GM23338 (cell line): ENCODE results near the gene LRRC3C. TPM values are rescaled to one million over a fixed set of nuclear protein-coding genes. Genes with fewer than 3 reads are reported as not detected.
A peak's percentile ranks its signal among the peaks of the same experiment; 100 is the strongest.

Experiments used
- ATAC-seq: fragments of 200-7000 bp; cut with Tn5 transposase; 3 replicates; pipeline ENCODE4 v1.9.1; 2020
- DNase-seq: peaks from one replicate; pipeline ENCODE4 v3.0.0-alpha.2; 2015; ENCODE audit warnings: low spot score
- H2AFZ ChIP-seq: fragments of 200-600 bp; sonication (generic); 2 replicates; pipeline ENCODE4 v1.8.0; 2016; ENCODE audit warnings: antibody characterized with exemption, mild to moderate bottlenecking, moderate library complexity
- H3F3A ChIP-seq: fragments of 200-600 bp; sonication (generic); replicated peaks from 2 replicates; pipeline ENCODE4 v1.8.0; 2017; ENCODE audit warnings: antibody characterized with exemption, mixed run types, low read depth
- H3K27ac ChIP-seq: fragments of 200-600 bp; sonication (generic); 2 replicates; pipeline ENCODE4 v1.6.1; 2016; ENCODE audit warnings: low read depth
- H3K27me3 ChIP-seq: fragments of 200-600 bp; sonication (generic); 2 replicates; pipeline ENCODE4 v1.8.0; 2016; ENCODE audit warnings: mild to moderate bottlenecking, mixed run types, moderate library complexity; ENCODE audit not compliant: insufficient read depth
- H3K36me3 ChIP-seq: fragments of 200-600 bp; sonication (generic); 2 replicates; pipeline ENCODE4 v1.8.0; 2016; ENCODE audit warnings: mild to moderate bottlenecking; ENCODE audit not compliant: insufficient read depth
- H3K4me1 ChIP-seq: fragments of 200-600 bp; sonication (generic); 2 replicates; pipeline ENCODE4 v1.8.0; 2016; ENCODE audit warnings: mild to moderate bottlenecking, moderate library complexity; ENCODE audit not compliant: insufficient read depth
- H3K4me2 ChIP-seq: fragments of 200-600 bp; sonication (generic); 2 replicates; pipeline ENCODE4 v1.7.1; 2017; ENCODE audit warnings: mixed run types
- H3K4me3 ChIP-seq: fragments of 200-600 bp; sonication (generic); 2 replicates; pipeline ENCODE4 v1.6.1; 2016; ENCODE audit warnings: mixed run types
- H3K79me2 ChIP-seq: fragments of 200-600 bp; sonication (generic); replicated peaks from 2 replicates; pipeline ENCODE4 v1.8.0; 2017; ENCODE audit warnings: mild to moderate bottlenecking; ENCODE audit not compliant: insufficient read depth
- H3K9me2 ChIP-seq: fragments of 200-600 bp; sonication (generic); 2 replicates; pipeline ENCODE4 v1.8.0; 2017; ENCODE audit not compliant: insufficient read depth
- H4K20me1 ChIP-seq: fragments of 200-600 bp; sonication (generic); replicated peaks from 2 replicates; pipeline ENCODE4 v1.8.0; 2017; ENCODE audit warnings: mild to moderate bottlenecking; ENCODE audit not compliant: insufficient read depth
- H3K27ac Mint-ChIP-seq: 2 replicates; pipeline ENCODE4 v1.8.0; 2020; ENCODE audit warnings: inconsistent platforms, mild to moderate bottlenecking, moderate library complexity, mixed read lengths
- H3K27me3 Mint-ChIP-seq: 3 replicates; pipeline ENCODE4 v1.8.0; 2022; ENCODE audit warnings: low read depth, mild to moderate bottlenecking, moderate library complexity, mixed read lengths, inconsistent platforms; ENCODE audit not compliant: insufficient read depth, poor library complexity
- H3K36me3 Mint-ChIP-seq: 3 replicates; pipeline ENCODE4 v1.8.0; 2021; ENCODE audit warnings: low read depth, mild to moderate bottlenecking, inconsistent platforms, moderate library complexity, mixed read lengths
- H3K4me1 Mint-ChIP-seq: 3 replicates; pipeline ENCODE4 v1.8.0; 2020; ENCODE audit warnings: mild to moderate bottlenecking, inconsistent platforms, mixed read lengths
- H3K4me3 Mint-ChIP-seq: 3 replicates; pipeline ENCODE4 v1.8.0; 2021; ENCODE audit warnings: moderate library complexity, mild to moderate bottlenecking, inconsistent platforms, mixed read lengths
- H3K9me3 Mint-ChIP-seq: 3 replicates; pipeline ENCODE4 v1.8.0; 2020; ENCODE audit warnings: moderate library complexity, mild to moderate bottlenecking, inconsistent platforms, mixed read lengths
- CREB1 ChIP-seq: fragments of 250-450 bp; sonication (Bioruptor Pico); IDR thresholded peaks from 2 replicates; pipeline ENCODE4 v1.5.0; 2020; ENCODE audit warnings: low read depth, mild to moderate bottlenecking, moderate library complexity
- EZH2 ChIP-seq: fragments of 200-600 bp; sonication (generic); IDR thresholded peaks from one replicate; pipeline ENCODE4 v1.8.0; 2017; ENCODE audit warnings: antibody characterized with exemption, mild to moderate bottlenecking, low read depth; ENCODE audit not compliant: unreplicated experiment
- NANOG ChIP-seq: IDR thresholded peaks from 2 replicates; pipeline ENCODE4 v1.6.1; 2016; ENCODE audit warnings: antibody characterized with exemption, borderline replicate concordance
- STAT1 ChIP-seq: IDR thresholded peaks from one replicate; pipeline ENCODE4 v1.6.1; 2016; ENCODE audit warnings: antibody characterized with exemption; ENCODE audit not compliant: unreplicated experiment
- ZNF114 ChIP-seq: fragments of 250-450 bp; sonication (Bioruptor Pico); IDR thresholded peaks from 2 replicates; pipeline ENCODE4 v1.5.0; 2020; ENCODE audit warnings: mild to moderate bottlenecking, moderate library complexity
- polyA plus RNA-seq: library from polyadenylated mRNA; unstranded; fragments of >200 nt; fragmentation: Nextera tagmentation; extraction: Ambion mirVana; gene quantifications from 2 replicates; pipeline ENCODE4 v1.2.1, GENCODE V29; 2016
- total RNA-seq: library from RNA; depleted of rRNA; stranded (reverse); fragments of >200 nt; shearing (Covaris generic); gene quantifications from 2 replicates; pipeline ENCODE4 v1.2.3, GENCODE V29; 2014
- TF ChIP-seq, protein P1 (sequence below): IDR thresholded peaks from 2 replicates; pipeline ENCODE4 v1.6.1; 2016; ENCODE audit warnings: antibody characterized with exemption
- TF ChIP-seq, protein P2 (sequence below): IDR thresholded peaks from one replicate; pipeline ENCODE4 v1.6.1; 2018; ENCODE audit warnings: antibody characterized with exemption; ENCODE audit not compliant: unreplicated experiment
- TF ChIP-seq, protein P3 (sequence below): fragments of 250-450 bp; sonication (Bioruptor Pico); IDR thresholded peaks from 2 replicates; pipeline ENCODE4 v1.5.0; 2020; ENCODE audit warnings: mild to moderate bottlenecking, moderate library complexity

Gene LRRC3C
- total and polyA plus RNA-seq, 2 experiments from 2014 or later, result 0.24 TPM; not detected in 1

DNA sequence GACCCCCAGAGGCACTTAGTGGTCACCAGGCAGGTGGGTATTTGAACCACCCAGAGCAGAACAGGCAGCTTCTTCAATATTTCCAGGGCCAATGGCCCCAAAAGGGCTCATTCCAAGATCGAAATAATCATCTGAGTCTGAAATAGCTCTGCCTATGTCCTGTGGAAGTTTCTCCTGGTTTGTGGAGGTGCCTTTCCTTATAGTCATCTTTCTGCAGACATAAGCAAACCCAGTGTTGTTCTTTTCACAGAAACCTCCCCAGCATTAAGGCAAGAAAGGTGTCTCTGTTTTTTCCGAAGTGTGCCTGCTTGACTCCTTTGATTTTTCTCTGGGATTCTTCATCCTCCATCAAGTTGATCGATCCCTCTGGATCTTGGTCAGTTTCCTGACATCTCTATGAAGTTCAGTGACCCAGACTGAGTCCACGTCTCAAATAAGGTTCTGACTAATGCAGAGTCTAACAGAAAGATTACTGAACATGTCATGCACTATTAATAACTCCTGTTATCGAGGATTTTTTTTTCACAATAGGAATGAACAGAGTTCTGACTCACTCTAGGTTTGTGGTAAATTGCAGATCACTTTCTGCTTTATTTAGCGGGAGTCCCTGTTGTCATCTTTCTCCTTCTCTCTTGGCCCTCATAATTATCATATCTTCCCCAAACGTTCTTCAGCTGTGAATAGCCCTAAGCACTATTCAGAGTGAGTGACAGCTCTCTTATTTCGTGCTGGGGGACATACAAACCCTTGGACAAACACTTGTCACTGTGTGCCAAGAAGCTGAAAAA is 1.5 kb downstream of the LRRC3C start:
- Histone ChIP-seq H2AFZ (no peak overlapping the region), H3K27ac (no peak overlapping the region; the same call in 1 of the 2 replicates), H3K4me3 (0 out of 2 replicates have a peak overlapping the region, but pooled peaks have one; percentile 97), H3K4me1 (peaks cover 20% of the 10 kb centered on the region), H3K36me3 (no peaks in the 10 kb centered on the region), H4K20me1 (peaks cover 17% of the 10 kb centered on the region), H3K4me2 (peak overlapping the region; percentile 94), H3K79me2 (peaks cover 32% of the 10 kb centered on the region), H3K27me3 (no peaks in the 10 kb centered on the region), H3K9me2 (no peaks in the 10 kb centered on the region), H3F3A (peaks cover 7% of the 10 kb centered on the region)
- no peak for TF ChIP-seq ZNF114 (CRISPR knock-in tag)
- TF ChIP-seq STAT1, result no peak
- TF ChIP-seq EZH2, result no peak
- no peak for ATAC-seq
- H3K27ac Mint-ChIP-seq, result no peak overlapping the region
- no peak for DNase-seq
- H3K4me3 Mint-ChIP-seq, result peak overlapping the region; percentile 85; the same call in 2 of the 3 replicates
- peaks cover 5% of the 10 kb centered on the region; the same call in 1 of the 3 replicates for H3K36me3 Mint-ChIP-seq
- no peaks in the 10 kb centered on the region for H3K9me3 Mint-ChIP-seq
- peaks cover 48% of the 10 kb centered on the region for H3K4me1 Mint-ChIP-seq
- H3K27me3 Mint-ChIP-seq, result peaks cover 5% of the 10 kb centered on the region

DNA sequence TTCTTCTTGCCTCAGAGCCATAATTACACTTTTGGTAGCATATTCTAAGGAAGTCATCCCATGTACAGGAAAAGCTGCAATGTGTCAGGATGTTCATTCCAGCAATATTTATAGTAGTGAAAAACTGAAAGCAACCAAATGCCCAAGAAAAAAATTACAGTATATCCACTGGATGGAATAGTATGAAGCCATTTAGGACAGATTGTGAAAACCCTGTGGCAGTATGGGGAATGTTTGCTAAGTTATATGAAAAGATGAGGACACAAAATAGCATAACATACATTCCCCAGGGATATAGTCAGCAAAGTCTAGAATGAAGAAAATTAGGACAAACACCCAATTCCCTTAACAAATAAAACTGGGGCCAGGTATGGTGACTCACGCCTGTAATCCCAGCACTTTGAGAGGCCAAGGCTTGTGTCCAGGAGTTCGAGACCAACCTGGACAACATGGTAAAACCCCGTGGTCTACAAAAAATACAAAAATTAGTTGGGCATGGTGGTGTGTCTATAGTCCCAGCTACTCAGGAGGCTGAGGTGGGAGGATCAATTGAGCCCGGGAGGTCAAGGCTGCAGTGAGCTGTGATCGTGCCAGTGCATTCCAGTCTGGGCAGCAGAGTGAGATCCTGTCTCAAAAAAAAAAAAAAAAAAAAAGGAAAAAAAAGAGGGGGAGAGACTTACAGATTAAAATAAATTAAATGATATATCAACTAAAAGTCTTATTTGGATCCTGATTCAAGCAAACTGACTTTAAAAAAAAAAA is 2.3 kb downstream of the LRRC3C start:
- H2AFZ ChIP-seq, result no peak overlapping the region
- H3K4me2 ChIP-seq, result no peak overlapping the region
- Mint-ChIP-seq H3K27me3 (peaks cover 5% of the 10 kb centered on the region), H3K9me3 (no peaks in the 10 kb centered on the region), H3K4me3 (0 out of 3 replicates have a peak overlapping the region, but pooled peaks have one; percentile 10), H3K36me3 (peaks cover 2% of the 10 kb centered on the region; the same call in 1 of the 3 replicates), H3K4me1 (peaks cover 45% of the 10 kb centered on the region), H3K27ac (no peak overlapping the region)
- no peaks in the 10 kb centered on the region for H3K27me3 ChIP-seq
- H3K36me3 ChIP-seq, result no peaks in the 10 kb centered on the region
- DNase-seq (no peak), ATAC-seq (no peak)
- peaks cover 13% of the 10 kb centered on the region for H4K20me1 ChIP-seq
- peaks cover 26% of the 10 kb centered on the region for H3K4me1 ChIP-seq
- H3K27ac ChIP-seq, result no peak overlapping the region
- no peaks in the 10 kb centered on the region for H3K9me2 ChIP-seq
- peaks cover 7% of the 10 kb centered on the region for H3F3A ChIP-seq
- peaks cover 24% of the 10 kb centered on the region for H3K79me2 ChIP-seq
- H3K4me3 ChIP-seq, result no peak overlapping the region
- TF ChIP-seq, protein P1, sequence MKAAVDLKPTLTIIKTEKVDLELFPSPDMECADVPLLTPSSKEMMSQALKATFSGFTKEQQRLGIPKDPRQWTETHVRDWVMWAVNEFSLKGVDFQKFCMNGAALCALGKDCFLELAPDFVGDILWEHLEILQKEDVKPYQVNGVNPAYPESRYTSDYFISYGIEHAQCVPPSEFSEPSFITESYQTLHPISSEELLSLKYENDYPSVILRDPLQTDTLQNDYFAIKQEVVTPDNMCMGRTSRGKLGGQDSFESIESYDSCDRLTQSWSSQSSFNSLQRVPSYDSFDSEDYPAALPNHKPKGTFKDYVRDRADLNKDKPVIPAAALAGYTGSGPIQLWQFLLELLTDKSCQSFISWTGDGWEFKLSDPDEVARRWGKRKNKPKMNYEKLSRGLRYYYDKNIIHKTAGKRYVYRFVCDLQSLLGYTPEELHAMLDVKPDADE, result no peak
- TF ChIP-seq, protein P2, sequence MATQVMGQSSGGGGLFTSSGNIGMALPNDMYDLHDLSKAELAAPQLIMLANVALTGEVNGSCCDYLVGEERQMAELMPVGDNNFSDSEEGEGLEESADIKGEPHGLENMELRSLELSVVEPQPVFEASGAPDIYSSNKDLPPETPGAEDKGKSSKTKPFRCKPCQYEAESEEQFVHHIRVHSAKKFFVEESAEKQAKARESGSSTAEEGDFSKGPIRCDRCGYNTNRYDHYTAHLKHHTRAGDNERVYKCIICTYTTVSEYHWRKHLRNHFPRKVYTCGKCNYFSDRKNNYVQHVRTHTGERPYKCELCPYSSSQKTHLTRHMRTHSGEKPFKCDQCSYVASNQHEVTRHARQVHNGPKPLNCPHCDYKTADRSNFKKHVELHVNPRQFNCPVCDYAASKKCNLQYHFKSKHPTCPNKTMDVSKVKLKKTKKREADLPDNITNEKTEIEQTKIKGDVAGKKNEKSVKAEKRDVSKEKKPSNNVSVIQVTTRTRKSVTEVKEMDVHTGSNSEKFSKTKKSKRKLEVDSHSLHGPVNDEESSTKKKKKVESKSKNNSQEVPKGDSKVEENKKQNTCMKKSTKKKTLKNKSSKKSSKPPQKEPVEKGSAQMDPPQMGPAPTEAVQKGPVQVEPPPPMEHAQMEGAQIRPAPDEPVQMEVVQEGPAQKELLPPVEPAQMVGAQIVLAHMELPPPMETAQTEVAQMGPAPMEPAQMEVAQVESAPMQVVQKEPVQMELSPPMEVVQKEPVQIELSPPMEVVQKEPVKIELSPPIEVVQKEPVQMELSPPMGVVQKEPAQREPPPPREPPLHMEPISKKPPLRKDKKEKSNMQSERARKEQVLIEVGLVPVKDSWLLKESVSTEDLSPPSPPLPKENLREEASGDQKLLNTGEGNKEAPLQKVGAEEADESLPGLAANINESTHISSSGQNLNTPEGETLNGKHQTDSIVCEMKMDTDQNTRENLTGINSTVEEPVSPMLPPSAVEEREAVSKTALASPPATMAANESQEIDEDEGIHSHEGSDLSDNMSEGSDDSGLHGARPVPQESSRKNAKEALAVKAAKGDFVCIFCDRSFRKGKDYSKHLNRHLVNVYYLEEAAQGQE, result no peak
- TF ChIP-seq, protein P3, sequence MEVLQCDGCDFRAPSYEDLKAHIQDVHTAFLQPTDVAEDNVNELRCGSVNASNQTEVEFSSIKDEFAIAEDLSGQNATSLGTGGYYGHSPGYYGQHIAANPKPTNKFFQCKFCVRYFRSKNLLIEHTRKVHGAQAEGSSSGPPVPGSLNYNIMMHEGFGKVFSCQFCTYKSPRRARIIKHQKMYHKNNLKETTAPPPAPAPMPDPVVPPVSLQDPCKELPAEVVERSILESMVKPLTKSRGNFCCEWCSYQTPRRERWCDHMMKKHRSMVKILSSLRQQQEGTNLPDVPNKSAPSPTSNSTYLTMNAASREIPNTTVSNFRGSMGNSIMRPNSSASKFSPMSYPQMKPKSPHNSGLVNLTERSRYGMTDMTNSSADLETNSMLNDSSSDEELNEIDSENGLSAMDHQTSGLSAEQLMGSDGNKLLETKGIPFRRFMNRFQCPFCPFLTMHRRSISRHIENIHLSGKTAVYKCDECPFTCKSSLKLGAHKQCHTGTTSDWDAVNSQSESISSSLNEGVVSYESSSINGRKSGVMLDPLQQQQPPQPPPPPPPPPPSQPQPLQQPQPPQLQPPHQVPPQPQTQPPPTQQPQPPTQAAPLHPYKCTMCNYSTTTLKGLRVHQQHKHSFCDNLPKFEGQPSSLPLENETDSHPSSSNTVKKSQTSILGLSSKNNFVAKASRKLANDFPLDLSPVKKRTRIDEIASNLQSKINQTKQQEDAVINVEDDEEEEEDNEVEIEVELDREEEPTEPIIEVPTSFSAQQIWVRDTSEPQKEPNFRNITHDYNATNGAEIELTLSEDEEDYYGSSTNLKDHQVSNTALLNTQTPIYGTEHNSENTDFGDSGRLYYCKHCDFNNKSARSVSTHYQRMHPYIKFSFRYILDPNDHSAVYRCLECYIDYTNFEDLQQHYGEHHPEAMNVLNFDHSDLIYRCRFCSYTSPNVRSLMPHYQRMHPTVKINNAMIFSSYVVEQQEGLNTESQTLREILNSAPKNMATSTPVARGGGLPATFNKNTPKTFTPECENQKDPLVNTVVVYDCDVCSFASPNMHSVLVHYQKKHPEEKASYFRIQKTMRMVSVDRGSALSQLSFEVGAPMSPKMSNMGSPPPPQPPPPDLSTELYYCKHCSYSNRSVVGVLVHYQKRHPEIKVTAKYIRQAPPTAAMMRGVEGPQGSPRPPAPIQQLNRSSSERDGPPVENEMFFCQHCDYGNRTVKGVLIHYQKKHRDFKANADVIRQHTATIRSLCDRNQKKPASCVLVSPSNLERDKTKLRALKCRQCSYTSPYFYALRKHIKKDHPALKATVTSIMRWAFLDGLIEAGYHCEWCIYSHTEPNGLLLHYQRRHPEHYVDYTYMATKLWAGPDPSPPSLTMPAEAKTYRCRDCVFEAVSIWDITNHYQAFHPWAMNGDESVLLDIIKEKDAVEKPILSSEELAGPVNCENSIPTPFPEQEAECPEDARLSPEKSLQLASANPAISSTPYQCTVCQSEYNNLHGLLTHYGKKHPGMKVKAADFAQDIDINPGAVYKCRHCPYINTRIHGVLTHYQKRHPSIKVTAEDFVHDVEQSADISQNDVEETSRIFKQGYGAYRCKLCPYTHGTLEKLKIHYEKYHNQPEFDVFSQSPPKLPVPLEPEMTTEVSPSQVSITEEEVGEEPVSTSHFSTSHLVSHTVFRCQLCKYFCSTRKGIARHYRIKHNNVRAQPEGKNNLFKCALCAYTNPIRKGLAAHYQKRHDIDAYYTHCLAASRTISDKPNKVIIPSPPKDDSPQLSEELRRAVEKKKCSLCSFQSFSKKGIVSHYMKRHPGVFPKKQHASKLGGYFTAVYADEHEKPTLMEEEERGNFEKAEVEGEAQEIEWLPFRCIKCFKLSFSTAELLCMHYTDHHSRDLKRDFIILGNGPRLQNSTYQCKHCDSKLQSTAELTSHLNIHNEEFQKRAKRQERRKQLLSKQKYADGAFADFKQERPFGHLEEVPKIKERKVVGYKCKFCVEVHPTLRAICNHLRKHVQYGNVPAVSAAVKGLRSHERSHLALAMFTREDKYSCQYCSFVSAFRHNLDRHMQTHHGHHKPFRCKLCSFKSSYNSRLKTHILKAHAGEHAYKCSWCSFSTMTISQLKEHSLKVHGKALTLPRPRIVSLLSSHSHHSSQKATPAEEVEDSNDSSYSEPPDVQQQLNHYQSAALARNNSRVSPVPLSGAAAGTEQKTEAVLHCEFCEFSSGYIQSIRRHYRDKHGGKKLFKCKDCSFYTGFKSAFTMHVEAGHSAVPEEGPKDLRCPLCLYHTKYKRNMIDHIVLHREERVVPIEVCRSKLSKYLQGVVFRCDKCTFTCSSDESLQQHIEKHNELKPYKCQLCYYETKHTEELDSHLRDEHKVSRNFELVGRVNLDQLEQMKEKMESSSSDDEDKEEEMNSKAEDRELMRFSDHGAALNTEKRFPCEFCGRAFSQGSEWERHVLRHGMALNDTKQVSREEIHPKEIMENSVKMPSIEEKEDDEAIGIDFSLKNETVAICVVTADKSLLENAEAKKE (CRISPR knock-in tag), result no peak
- no peak for TF ChIP-seq NANOG
- no peak for TF ChIP-seq STAT1
- no peak for TF ChIP-seq CREB1 (CRISPR knock-in tag)
